ENCODE measurements around the gene TNS3. TPM values are rescaled to one million over a fixed set of nuclear protein-coding genes. Genes with fewer than 3 reads are reported as not detected.

The TNS3 gene
- total RNA-seq, 4 donors from 2014 or later: 6.6 to 16.0 (median 9.6) TPM

- DNase-seq: no peak
- intact Hi-C loops (cut with DNase I): no loop called here
- H3K9me3 ChIP-seq: no peaks in the 10 kb centered on the region
- H3K36me3 ChIP-seq: no peaks in the 10 kb centered on the region
- peaks cover 0 to 8% (median 0%) of the 10 kb centered on the region in 4 donors for H3K27me3 ChIP-seq
- TF ChIP-seq, protein P1, sequence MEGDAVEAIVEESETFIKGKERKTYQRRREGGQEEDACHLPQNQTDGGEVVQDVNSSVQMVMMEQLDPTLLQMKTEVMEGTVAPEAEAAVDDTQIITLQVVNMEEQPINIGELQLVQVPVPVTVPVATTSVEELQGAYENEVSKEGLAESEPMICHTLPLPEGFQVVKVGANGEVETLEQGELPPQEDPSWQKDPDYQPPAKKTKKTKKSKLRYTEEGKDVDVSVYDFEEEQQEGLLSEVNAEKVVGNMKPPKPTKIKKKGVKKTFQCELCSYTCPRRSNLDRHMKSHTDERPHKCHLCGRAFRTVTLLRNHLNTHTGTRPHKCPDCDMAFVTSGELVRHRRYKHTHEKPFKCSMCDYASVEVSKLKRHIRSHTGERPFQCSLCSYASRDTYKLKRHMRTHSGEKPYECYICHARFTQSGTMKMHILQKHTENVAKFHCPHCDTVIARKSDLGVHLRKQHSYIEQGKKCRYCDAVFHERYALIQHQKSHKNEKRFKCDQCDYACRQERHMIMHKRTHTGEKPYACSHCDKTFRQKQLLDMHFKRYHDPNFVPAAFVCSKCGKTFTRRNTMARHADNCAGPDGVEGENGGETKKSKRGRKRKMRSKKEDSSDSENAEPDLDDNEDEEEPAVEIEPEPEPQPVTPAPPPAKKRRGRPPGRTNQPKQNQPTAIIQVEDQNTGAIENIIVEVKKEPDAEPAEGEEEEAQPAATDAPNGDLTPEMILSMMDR (IDR thresholded peaks at IDR 0.05): no peak
- no peak for TF ChIP-seq POLR2A (IDR thresholded peaks at IDR 0.05)
- H3K4me1 ChIP-seq: peaks cover 5 to 28% (median 10%) of the 10 kb centered on the region in 3 donors
- H3K27ac ChIP-seq: no peak overlapping the region
- no peak overlapping the region for H3K4me3 ChIP-seq
Measured at GRCh38 chr7:47624689-47625088, 42.8 kb upstream of the TNS3 start.

DNA sequence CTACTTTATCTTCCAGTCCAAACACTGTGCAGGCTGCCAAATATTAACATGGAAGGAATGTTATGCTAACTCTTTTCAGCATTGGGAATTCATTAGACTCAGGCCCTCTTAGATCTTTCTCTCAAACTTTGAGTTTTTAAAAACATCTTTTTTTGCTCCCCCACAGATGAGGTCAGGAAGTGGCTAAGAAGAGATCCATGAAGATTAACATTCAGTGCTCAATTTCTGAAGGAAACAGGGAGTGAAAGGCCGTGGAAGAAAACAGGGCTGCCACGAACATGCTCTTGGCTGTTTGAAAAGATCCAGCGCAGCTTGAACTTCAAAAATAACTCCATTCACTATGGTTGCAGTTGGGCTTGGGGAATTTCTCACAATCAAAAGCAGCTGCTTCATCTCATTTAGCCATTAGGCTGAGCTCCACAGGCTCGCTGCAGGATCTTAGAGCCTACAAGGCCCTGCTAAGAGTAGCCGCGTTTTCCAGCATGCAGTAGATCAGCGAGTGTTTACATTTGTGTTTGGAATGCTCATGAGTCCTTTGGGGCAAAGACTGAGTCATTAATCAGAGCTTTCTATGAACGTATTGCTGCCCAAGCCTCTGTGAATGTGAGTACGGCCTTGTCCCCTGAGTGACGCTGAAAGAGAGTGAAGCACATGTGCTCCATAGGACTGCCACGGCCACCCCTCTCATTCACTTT is 41.2 kb upstream of the TNS3 start:
- intact Hi-C loops (cut with DNase I): no loop called here
- no peaks in the 10 kb centered on the region for H3K36me3 ChIP-seq
- DNase-seq: no peak
- H3K27ac ChIP-seq: peak overlapping the region in 3 of 4 donors; percentile 38 to 67 (median 57)
- H3K9me3 ChIP-seq: no peaks in the 10 kb centered on the region
- peaks cover 5 to 28% (median 10%) of the 10 kb centered on the region in 3 donors for H3K4me1 ChIP-seq
- peaks cover 0 to 8% (median 0%) of the 10 kb centered on the region in 4 donors for H3K27me3 ChIP-seq
- WGBS, 2 donors: 51 to 64% methylated on average over 11 of the region's 11 CpGs
- no peak for TF ChIP-seq POLR2A (IDR thresholded peaks at IDR 0.05)
- TF ChIP-seq, protein P1 (IDR thresholded peaks at IDR 0.05): no peak
- H3K4me3 ChIP-seq: no peak overlapping the region

- DNase-seq: no peak
- H3K27me3 ChIP-seq: peaks cover 0 to 8% (median 0%) of the 10 kb centered on the region in 4 donors
- H3K4me1 ChIP-seq: peaks cover 5 to 28% (median 10%) of the 10 kb centered on the region in 3 donors
- TF ChIP-seq POLR2A (IDR thresholded peaks at IDR 0.05): no peak
- TF ChIP-seq, protein P1 (IDR thresholded peaks at IDR 0.05): no peak
- H3K9me3 ChIP-seq: no peaks in the 10 kb centered on the region
- H3K36me3 ChIP-seq: no peaks in the 10 kb centered on the region
- intact Hi-C loops (cut with DNase I): no loop called here
- peak overlapping the region in 3 of 4 donors; percentile 38 to 67 (median 57) for H3K27ac ChIP-seq
- no peak overlapping the region for H3K4me3 ChIP-seq
Measured at GRCh38 chr7:47622586-47622945, 40.7 kb upstream of the TNS3 start.

DNA sequence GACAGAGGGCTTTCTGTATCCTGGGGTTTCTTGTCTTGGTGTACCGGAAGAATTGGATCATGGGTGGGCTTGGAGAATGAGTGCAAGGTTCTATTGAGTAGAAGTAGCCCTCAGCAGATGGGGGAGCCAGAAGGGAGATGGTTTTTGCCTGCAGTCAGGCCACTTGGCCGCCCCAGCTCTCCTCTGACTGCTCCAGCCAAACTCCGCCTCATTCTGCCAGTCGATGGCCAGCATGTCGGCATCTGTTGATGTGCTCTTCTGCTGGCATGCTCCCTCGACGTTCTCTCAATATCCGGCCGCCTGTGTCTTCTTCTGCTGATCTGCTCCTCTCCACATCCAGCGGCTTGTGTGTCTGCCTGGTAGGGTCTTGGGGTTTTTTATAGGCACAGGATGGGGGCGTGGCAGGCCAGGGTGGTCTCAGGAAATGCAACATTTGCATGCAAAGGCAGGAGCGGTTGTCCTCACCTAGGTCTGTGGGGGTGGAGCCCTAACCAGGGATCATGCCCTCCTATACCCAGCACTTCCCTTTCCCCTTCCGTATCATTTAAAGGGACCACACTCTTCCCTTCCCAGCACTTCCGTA is 40.2 kb upstream of the TNS3 start:
- Histone ChIP-seq H3K4me1 (peaks cover 5 to 28% (median 10%) of the 10 kb centered on the region in 3 donors), H3K9me3 (no peaks in the 10 kb centered on the region), H3K27ac (peak overlapping the region in 3 of 4 donors; percentile 38 to 67 (median 57)), H3K4me3 (no peak overlapping the region), H3K27me3 (peaks cover 0 to 8% (median 0%) of the 10 kb centered on the region in 4 donors), H3K36me3 (no peaks in the 10 kb centered on the region)
- TF ChIP-seq, protein P1 (IDR thresholded peaks at IDR 0.05): no peak
- no peak for TF ChIP-seq POLR2A (IDR thresholded peaks at IDR 0.05)
- WGBS, 2 donors: 46 to 83% methylated on average over 6 to 10 of the region's 14 CpGs
- no peak for DNase-seq
- intact Hi-C loops (cut with DNase I): no loop called here

DNA sequence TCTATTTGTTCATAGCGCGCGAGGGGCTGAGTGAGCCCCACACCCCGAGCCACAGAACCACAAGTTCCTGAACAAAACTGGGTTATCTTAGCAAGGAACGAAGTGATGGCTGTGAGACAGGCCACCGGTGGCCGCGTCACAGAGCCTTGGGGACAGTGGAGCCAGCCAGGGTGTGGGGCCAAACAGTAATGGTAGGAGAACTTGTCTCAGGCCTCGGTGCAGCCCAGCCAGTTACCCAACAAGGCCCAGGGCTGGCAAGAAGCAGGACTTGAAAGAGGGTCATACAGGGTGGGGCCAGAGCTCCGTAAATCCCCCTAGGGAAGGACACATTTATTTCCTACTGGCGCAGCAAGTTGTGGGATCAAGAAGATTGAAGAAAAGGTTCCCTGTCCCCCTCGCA is 39.4 kb upstream of the TNS3 start:
- DNase-seq: no peak
- 89 to 96% methylated on average over 5 to 7 of the region's 12 CpGs for WGBS, 2 donors
- no peaks in the 10 kb centered on the region for H3K36me3 ChIP-seq

More for the DNA sequence above, 39.4 kb upstream of the TNS3 start:
- Histone ChIP-seq H3K27me3 (peaks cover 0 to 8% (median 0%) of the 10 kb centered on the region in 4 donors), H3K4me1 (peaks cover 5 to 28% (median 10%) of the 10 kb centered on the region in 3 donors), H3K9me3 (no peaks in the 10 kb centered on the region), H3K4me3 (no peak overlapping the region), H3K27ac (peak overlapping the region in 1 of 4 donors; percentile 38)
- TF ChIP-seq, protein P1 (IDR thresholded peaks at IDR 0.05): no peak
- no peak for TF ChIP-seq POLR2A (IDR thresholded peaks at IDR 0.05)
- intact Hi-C loops (cut with DNase I): no loop called here
